KMS-11 (cell line): ENCODE results near the gene MYO9A.
"Not testable (repeated sequence)": the region's sequence is repeated elsewhere in the genome, so short reads cannot be mapped to it uniquely, and the experiment has no call there.

Source experiments
- H2AFZ ChIP-seq: fragments of 200-600 bp; sonication (generic); 2 replicates; pipeline ENCODE4 v1.6.1; 2016; ENCODE audit warnings: antibody characterized with exemption, mixed run types, low read depth
- H3K27ac ChIP-seq: fragments of 200-600 bp; sonication (generic); 2 replicates; pipeline ENCODE4 v1.6.1; 2016; ENCODE audit warnings: mild to moderate bottlenecking, mixed run types
- H3K27me3 ChIP-seq: fragments of 200-600 bp; sonication (generic); 2 replicates; pipeline ENCODE4 v1.6.1; 2017; ENCODE audit warnings: mild to moderate bottlenecking, low read depth, mixed run types, moderate library complexity; ENCODE audit not compliant: insufficient read depth
- H3K36me3 ChIP-seq: fragments of 200-600 bp; sonication (generic); 2 replicates; pipeline ENCODE4 v1.6.1; 2017; ENCODE audit warnings: mild to moderate bottlenecking, mixed run types; ENCODE audit not compliant: insufficient read depth
- H3K4me1 ChIP-seq: fragments of 200-600 bp; sonication (generic); 2 replicates; pipeline ENCODE4 v1.6.1; 2016; ENCODE audit warnings: mild to moderate bottlenecking, low read depth, mixed run types; ENCODE audit not compliant: poor library complexity, severe bottlenecking
- H3K4me2 ChIP-seq: fragments of 200-600 bp; sonication (generic); 2 replicates; pipeline ENCODE4 v1.7.0; 2016; ENCODE audit warnings: mild to moderate bottlenecking, mixed run types
- H3K4me3 ChIP-seq: fragments of 200-600 bp; sonication (generic); IDR thresholded peaks from 2 replicates; pipeline ENCODE4 v1.6.1; 2017; ENCODE audit warnings: low read depth, low read length, mixed read lengths; ENCODE audit not compliant: insufficient read depth
- H3K79me2 ChIP-seq: fragments of 200-600 bp; sonication (generic); 2 replicates; pipeline ENCODE4 v1.6.1; 2016; ENCODE audit warnings: low read depth, mixed run types; ENCODE audit not compliant: insufficient read depth
- H3K9ac ChIP-seq: fragments of 200-600 bp; sonication (generic); 2 replicates; pipeline ENCODE4 v1.6.1; 2016; ENCODE audit warnings: mild to moderate bottlenecking, mixed run types
- H4K20me1 ChIP-seq: fragments of 200-600 bp; sonication (generic); 2 replicates; pipeline ENCODE4 v1.6.1; 2016; ENCODE audit warnings: mild to moderate bottlenecking, mixed run types; ENCODE audit not compliant: insufficient read depth
- TF ChIP-seq, protein P1 (sequence below): fragments of 200-600 bp; sonication (generic); conservative IDR thresholded peaks from 2 replicates; pipeline ENCODE4 v1.6.1; 2017; ENCODE audit warnings: low read depth, mild to moderate bottlenecking, antibody characterized with exemption, low read length, moderate library complexity, mixed read lengths

MYO9A gene

DNA sequence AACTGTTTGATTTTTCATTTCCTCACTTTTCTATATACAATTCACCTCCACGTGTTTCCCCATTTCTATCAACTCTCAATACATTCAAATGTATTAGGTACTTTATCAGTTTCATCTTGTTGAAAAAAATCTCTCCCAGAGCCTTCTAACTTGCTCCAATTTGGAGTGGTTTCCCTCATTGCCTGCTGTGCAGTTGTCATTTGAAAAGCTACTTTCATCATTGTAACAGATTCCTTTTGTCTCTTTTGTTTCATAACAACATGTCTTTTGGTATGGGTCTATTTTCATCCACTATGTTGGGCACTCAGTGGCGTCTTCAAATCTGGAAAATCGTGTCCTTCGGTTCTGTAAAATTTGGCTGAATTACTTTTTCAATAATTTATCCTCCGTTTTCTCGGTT lies 232.6 kb downstream of the MYO9A start:
- Histone ChIP-seq H3K79me2 (no peaks in the 10 kb centered on the region), H3K27me3 (no peaks in the 10 kb centered on the region), H3K27ac (no peak overlapping the region), H4K20me1 (no peaks in the 10 kb centered on the region), H3K4me1 (peaks cover 10% of the 10 kb centered on the region), H3K36me3 (no peaks in the 10 kb centered on the region), H2AFZ (no peak overlapping the region), H3K4me2 (no peak overlapping the region), H3K9ac (no peak overlapping the region), H3K4me3 (no peak overlapping the region)
- TF ChIP-seq, protein P1, sequence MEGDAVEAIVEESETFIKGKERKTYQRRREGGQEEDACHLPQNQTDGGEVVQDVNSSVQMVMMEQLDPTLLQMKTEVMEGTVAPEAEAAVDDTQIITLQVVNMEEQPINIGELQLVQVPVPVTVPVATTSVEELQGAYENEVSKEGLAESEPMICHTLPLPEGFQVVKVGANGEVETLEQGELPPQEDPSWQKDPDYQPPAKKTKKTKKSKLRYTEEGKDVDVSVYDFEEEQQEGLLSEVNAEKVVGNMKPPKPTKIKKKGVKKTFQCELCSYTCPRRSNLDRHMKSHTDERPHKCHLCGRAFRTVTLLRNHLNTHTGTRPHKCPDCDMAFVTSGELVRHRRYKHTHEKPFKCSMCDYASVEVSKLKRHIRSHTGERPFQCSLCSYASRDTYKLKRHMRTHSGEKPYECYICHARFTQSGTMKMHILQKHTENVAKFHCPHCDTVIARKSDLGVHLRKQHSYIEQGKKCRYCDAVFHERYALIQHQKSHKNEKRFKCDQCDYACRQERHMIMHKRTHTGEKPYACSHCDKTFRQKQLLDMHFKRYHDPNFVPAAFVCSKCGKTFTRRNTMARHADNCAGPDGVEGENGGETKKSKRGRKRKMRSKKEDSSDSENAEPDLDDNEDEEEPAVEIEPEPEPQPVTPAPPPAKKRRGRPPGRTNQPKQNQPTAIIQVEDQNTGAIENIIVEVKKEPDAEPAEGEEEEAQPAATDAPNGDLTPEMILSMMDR: no peak

DNA sequence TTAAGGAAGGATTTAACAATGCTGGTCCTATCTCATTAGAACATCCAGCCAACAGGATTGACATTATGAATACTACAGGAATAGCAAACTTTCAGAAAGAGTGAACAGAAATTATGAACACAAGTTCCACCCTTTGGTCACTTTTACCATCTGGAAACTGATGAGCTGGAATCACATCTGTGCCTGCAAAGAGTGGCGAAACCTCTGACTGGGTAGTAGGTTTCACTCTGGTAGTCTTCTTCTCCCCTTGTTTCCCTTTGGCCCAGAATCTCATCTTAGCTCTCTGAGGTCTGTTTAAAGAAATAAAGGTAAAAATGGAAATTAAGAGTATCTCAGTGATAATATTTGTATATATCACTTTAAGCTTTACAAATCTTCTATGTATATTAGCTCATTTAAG lies 234.5 kb downstream of the MYO9A start:
- Histone ChIP-seq H3K27me3 (no peaks in the 10 kb centered on the region), H3K27ac (no peak overlapping the region), H2AFZ (no peak overlapping the region), H3K4me1 (peaks cover 10% of the 10 kb centered on the region), H3K4me2 (no peak overlapping the region), H3K36me3 (no peaks in the 10 kb centered on the region), H3K4me3 (no peak overlapping the region), H3K9ac (no peak overlapping the region), H3K79me2 (no peaks in the 10 kb centered on the region), H4K20me1 (no peaks in the 10 kb centered on the region)
- TF ChIP-seq, protein P1: no peak

DNA sequence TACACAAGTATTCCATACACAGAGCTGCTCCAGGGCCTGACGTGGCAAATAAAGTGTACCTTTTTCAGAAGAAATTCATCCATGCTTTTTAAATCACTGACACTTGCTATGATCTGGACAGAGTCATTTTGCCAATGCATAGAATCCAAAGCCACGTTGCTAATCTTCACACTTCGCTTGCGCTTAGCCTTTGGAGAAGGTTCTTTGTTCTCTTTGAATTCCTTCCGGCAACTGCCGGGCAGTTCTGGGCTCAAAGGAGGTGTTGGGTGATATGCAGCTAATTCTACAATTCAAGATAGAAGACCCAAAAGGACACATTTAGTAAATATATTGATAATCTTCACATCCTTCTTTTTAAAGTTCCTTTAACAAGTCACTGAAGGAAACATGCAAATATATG lies 237.7 kb downstream of the MYO9A start:
- Histone ChIP-seq H3K4me1 (peaks cover 10% of the 10 kb centered on the region), H3K27me3 (no peaks in the 10 kb centered on the region), H3K79me2 (no peaks in the 10 kb centered on the region), H3K36me3 (no peaks in the 10 kb centered on the region), H3K4me2 (no peak overlapping the region), H2AFZ (no peak overlapping the region), H3K9ac (no peak overlapping the region), H3K27ac (no peak overlapping the region), H4K20me1 (no peaks in the 10 kb centered on the region), H3K4me3 (no peak overlapping the region)
- TF ChIP-seq, protein P1: no peak

DNA sequence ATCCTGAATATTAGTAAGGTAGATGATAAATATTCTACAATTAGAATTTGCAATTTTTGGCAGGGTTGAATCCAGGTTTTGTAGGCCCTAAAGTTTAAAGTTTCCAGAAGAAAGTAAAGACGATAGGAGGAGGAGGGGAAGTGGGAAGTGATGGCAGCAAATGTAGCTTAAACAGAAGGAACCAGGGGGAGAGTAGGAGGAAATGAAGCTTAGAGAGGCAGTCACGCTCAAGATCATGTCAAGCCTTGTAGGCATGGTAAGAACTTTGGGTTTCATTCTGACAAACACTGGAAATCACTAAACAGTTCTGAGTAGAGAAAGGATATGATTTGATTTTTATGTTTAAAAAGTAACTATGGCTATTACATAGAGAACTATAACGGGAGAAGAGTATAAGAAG lies 243.7 kb downstream of the MYO9A start:
- H3K27me3 ChIP-seq: no peaks in the 10 kb centered on the region
- H3K79me2 ChIP-seq: no peaks in the 10 kb centered on the region
- H3K9ac ChIP-seq: no peak overlapping the region
- H4K20me1 ChIP-seq: no peaks in the 10 kb centered on the region
- H3K36me3 ChIP-seq: no peaks in the 10 kb centered on the region
- no peak overlapping the region for H3K27ac ChIP-seq
- no peak overlapping the region for H3K4me2 ChIP-seq
- H3K4me3 ChIP-seq: no peak overlapping the region
- TF ChIP-seq, protein P1: no peak
- H3K4me1 ChIP-seq: no peaks in the 10 kb centered on the region
- no peak overlapping the region for H2AFZ ChIP-seq

DNA sequence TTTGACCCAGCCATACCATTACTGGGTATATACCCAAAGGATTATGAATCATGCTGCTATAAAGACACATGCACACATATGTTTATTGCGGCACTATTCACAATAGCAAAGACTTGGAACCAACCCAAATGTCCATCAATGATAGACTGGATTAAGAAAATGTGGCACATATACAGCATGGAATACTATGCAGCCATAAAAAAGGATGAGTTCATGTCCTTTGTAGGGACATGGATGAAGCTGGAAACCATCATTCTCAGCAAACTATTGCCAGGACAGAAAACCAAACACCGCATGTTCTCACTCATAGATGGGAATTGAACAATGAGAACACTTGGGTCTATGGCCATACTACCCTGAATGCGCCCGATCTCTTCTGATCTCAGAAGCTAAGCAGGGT lies 259.7 kb downstream of the MYO9A start:
- H3K4me3 ChIP-seq, H3K9ac ChIP-seq, H3K79me2 ChIP-seq, H3K36me3 ChIP-seq, H3K4me1 ChIP-seq, H3K27ac ChIP-seq, H3K4me2 ChIP-seq, H4K20me1 ChIP-seq, H2AFZ ChIP-seq, H3K27me3 ChIP-seq: not testable (repeated sequence)
